ENCODE data around the gene OR2V2. TPM values are rescaled to one million over a fixed set of nuclear protein-coding genes. Genes with fewer than 3 reads are reported as not detected.
A peak's percentile ranks its signal among the peaks of the same experiment; 100 is the strongest.

OR2V2 gene
- total RNA-seq, 1 experiment from 2014 or later = not detected

DNA sequence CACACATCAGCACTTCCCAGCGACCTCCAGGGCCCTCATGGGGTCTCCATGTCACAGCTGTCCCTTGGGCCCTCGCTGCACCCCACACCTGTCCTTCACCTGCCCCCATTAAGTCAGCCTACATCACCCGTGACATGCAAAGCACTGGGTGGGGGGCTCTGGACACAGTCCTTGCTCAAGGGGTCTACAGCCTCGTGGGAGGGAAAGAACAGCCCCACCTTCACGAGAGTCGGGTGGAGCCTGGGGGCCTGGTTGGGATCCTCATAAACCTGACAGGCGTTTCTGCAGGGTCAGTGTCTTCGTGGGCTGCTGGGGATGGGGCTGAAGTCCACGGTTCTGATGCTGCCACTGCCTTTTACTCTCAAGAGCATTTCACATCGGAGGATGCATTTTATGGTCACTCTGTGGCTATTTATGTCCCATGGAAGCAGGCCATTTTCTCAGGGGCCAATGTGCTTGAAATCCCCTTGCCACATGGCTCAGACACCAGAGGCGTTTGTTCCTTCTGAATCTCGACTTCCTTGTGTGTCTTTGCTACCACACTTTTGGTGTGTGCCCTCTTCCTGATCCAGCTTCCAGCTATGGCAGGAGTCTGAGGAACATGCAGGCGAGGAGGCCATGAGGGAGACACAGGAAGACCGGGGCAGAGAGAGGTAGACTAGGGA lies 16.4 kb upstream of the OR2V2 start, which contains the start of gene OR2V1:
TSS of gene OR2V1 (minus strand) at position 338 of the 665 bp plus-strand sequence. CDS start 5,865 bp downstream, outside the sequence.
- H3K27me3 ChIP-seq (ENCODE audit: insufficient read depth, low read length) = no peaks in the 10 kb centered on the region; the same call in 1 of the 2 replicates
- Mint-ChIP-seq H3K36me3 (ENCODE audit: insufficient read depth in 1 of 3, low read depth in 3 of 3) (no peaks in the 10 kb centered on the region), H3K27me3 (ENCODE audit: low read depth) (peaks cover 39% of the 10 kb centered on the region), H3K9me3 (peaks cover 0 to 7% of the 10 kb centered on the region in 2 experiments; a peak in 2 of 5 replicates), H3K27ac (no peak within 1 kb of the TSS), H3K4me1 (peaks cover 0 to 10% of the 10 kb centered on the region in 2 experiments; a peak in 1 of 4 replicates), H3K4me3 (no peak within 1 kb of the TSS)
- H3K56ac ChIP-seq (ENCODE audit: insufficient read length, low read depth, low read length) = no peak within 1 kb of the TSS
- H4K8ac ChIP-seq (replicated peaks; ENCODE audit: insufficient read length, low read depth, low read length) = no peak within 1 kb of the TSS
- H3K9me3 ChIP-seq (ENCODE audit: control insufficient read depth, low read depth, low read length) = no peaks in the 10 kb centered on the region
- no peak within 1 kb of the TSS for H2BK120ac ChIP-seq (ENCODE audit: low read depth, low read length, poor library complexity, severe bottlenecking)
- H2BK12ac ChIP-seq (ENCODE audit: insufficient read length, low read depth, low read length) = no peak within 1 kb of the TSS
- no peak within 1 kb of the TSS for H3K23ac ChIP-seq (ENCODE audit: insufficient read length, low read depth, low read length)
- no peaks in the 10 kb centered on the region for H3K4me1 ChIP-seq (ENCODE audit: insufficient read depth, low read length)
- no peak for DNase-seq
- H3K79me1 ChIP-seq (ENCODE audit: insufficient read depth, low read depth, low read length, poor library complexity, severe bottlenecking) = no peaks in the 10 kb centered on the region
- H3K27ac ChIP-seq (ENCODE audit: insufficient read length, low read depth, low read length) = no peak within 1 kb of the TSS
- no peak within 1 kb of the TSS for H4K5ac ChIP-seq (ENCODE audit: insufficient read length, low read depth, low read length)
- H3K79me2 ChIP-seq (ENCODE audit: insufficient read depth, low read length) = no peaks in the 10 kb centered on the region
- no peak within 1 kb of the TSS for H3K9ac ChIP-seq (ENCODE audit: extremely low read depth, insufficient read length, low read length)
- no peak within 1 kb of the TSS for H2BK5ac ChIP-seq (ENCODE audit: insufficient read length, low read length)
- no peaks in the 10 kb centered on the region for H4K20me1 ChIP-seq (ENCODE audit: control insufficient read depth, insufficient read depth, insufficient read length)
- no peak within 1 kb of the TSS for H3K4me2 ChIP-seq (ENCODE audit: insufficient read depth, insufficient read length, low read length)
- no peak within 1 kb of the TSS for H2BK15ac ChIP-seq (ENCODE audit: low read depth, low read length)
- 0 out of 2 replicates have a peak within 1 kb of the TSS, but pooled peaks have one; percentile 20 for H3K14ac ChIP-seq (ENCODE audit: insufficient read depth, low read length)
- no peaks in the 10 kb centered on the region for H3K23me2 ChIP-seq (ENCODE audit: insufficient read length, low read depth, low read length, poor library complexity, severe bottlenecking)
- WGBS (ENCODE audit: extremely low coverage, insufficient read length, low lambda C conversion rate) = no CpG with 5 or more reads among the region's 14 CpGs
- H2BK20ac ChIP-seq (ENCODE audit: low read depth, low read length, poor library complexity, severe bottlenecking) = no peak within 1 kb of the TSS
- no peak within 1 kb of the TSS for H2AK5ac ChIP-seq (ENCODE audit: insufficient read length, low read length)
- H2AFZ ChIP-seq (ENCODE audit: low read length) = no peak within 1 kb of the TSS
- TF ChIP-seq, protein P1, sequence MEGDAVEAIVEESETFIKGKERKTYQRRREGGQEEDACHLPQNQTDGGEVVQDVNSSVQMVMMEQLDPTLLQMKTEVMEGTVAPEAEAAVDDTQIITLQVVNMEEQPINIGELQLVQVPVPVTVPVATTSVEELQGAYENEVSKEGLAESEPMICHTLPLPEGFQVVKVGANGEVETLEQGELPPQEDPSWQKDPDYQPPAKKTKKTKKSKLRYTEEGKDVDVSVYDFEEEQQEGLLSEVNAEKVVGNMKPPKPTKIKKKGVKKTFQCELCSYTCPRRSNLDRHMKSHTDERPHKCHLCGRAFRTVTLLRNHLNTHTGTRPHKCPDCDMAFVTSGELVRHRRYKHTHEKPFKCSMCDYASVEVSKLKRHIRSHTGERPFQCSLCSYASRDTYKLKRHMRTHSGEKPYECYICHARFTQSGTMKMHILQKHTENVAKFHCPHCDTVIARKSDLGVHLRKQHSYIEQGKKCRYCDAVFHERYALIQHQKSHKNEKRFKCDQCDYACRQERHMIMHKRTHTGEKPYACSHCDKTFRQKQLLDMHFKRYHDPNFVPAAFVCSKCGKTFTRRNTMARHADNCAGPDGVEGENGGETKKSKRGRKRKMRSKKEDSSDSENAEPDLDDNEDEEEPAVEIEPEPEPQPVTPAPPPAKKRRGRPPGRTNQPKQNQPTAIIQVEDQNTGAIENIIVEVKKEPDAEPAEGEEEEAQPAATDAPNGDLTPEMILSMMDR (conservative IDR thresholded peaks at IDR 0.05) = no peak
- H3K4ac ChIP-seq (ENCODE audit: low read depth, low read length) = no peak within 1 kb of the TSS
- H3T11ph ChIP-seq (ENCODE audit: low read length) = no peak within 1 kb of the TSS
- no peak within 1 kb of the TSS for H4K91ac ChIP-seq (ENCODE audit: insufficient read length, low read depth, low read length)
- H3K18ac ChIP-seq (ENCODE audit: insufficient read length, low read depth, low read length) = no peak within 1 kb of the TSS

Measured in H9 (cell line).